ENCODE measurements around the gene MBD3L4. TPM values are rescaled to one million over a fixed set of nuclear protein-coding genes. Genes with fewer than 3 reads are reported as not detected.

Gene MBD3L4
- total and polyA plus RNA-seq, 4 donors: not detected

DNA sequence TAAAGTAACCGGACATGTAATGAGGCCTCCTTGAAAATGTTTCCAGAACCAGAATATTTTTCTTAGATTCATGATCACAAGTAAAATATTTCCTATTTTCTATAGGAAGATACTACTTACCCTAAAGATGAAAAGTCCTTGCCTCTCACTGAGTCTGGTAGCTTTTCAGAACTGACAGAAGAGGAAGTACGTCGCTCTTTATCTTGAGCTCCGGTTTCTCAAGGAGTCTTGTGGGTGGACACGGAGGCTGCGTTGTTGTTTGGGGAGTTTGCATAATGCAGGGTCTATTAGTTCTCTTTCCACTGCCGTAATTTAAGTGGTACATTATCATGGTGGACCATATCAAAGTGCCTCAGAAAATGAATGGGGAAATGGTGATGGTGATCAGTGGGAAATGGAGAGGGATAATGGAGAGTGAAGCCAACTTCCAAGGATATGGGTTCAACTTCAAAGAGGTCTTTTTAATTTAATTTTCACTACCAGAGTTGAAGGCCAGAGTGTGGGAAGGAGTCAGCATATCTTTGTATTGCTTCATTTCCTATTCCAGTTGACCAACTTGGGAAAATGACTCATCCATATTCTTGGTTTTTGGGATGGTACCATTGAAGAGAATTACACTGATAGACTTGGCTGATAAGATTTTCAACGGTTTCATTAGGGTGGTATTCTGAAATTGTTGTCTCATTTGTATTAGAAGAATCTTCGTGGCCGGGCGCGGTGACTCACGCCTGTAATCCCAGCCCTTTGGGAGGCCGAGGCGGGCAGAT lies 42.1 kb downstream of the MBD3L4 start:
- Histone ChIP-seq H3K9me3 (ENCODE audit: control insufficient read depth in 4 of 4, low read length in 3 of 4) (no peaks in the 10 kb centered on the region), H3K36me3 (ENCODE audit: control insufficient read depth in 4 of 4, insufficient read depth in 3 of 4, low read depth in 1 of 4, low read length in 3 of 4) (no peaks in the 10 kb centered on the region), H3K27ac (ENCODE audit: low read depth in 1 of 2, low read length in 2 of 2) (no peak overlapping the region), H3K4me1 (ENCODE audit: control insufficient read depth in 4 of 4, insufficient read depth in 4 of 4, low read length in 3 of 4) (no peaks in the 10 kb centered on the region), H3K4me3 (ENCODE audit: low read depth in 1 of 3, low read length in 3 of 3) (peak overlapping the region in 1 of 3 donors; percentile 6), H3K27me3 (ENCODE audit: control insufficient read depth in 4 of 4, insufficient read depth in 4 of 4, low read length in 3 of 4) (no peaks in the 10 kb centered on the region), H3K9ac (ENCODE audit: low read depth in 1 of 2, low read length in 2 of 2) (no peak overlapping the region)
- DNase-seq (ENCODE audit: low spot score): no peak
- 81% methylated on average over 15 of the region's 15 CpGs for WGBS
- TF ChIP-seq SP1 (IDR thresholded peaks at IDR 0.05) (no peak), RXRA (IDR thresholded peaks at IDR 0.05) (no peak), JUND (IDR thresholded peaks at IDR 0.05) (no peak), HNF4A (conservative IDR thresholded peaks at IDR 0.05) (no peak), TAF1 (conservative IDR thresholded peaks at IDR 0.05) (no peak), FOXA1 (IDR thresholded peaks at IDR 0.05) (no peak), YY1 (IDR thresholded peaks at IDR 0.05) (no peak), RAD21 (IDR thresholded peaks at IDR 0.05) (no peak), FOXA2 (IDR thresholded peaks at IDR 0.05) (no peak), HNF4G (IDR thresholded peaks at IDR 0.05) (no peak), GABPA (IDR thresholded peaks at IDR 0.05 in 1 of 2, conservative IDR thresholded peaks at IDR 0.05 in 1 of 2) (no peak), NR2F2 (IDR thresholded peaks at IDR 0.05) (no peak)
- TF ChIP-seq, protein P1, sequence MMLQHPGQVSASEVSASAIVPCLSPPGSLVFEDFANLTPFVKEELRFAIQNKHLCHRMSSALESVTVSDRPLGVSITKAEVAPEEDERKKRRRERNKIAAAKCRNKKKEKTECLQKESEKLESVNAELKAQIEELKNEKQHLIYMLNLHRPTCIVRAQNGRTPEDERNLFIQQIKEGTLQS (IDR thresholded peaks at IDR 0.05): no peak
- TF ChIP-seq, protein P2, sequence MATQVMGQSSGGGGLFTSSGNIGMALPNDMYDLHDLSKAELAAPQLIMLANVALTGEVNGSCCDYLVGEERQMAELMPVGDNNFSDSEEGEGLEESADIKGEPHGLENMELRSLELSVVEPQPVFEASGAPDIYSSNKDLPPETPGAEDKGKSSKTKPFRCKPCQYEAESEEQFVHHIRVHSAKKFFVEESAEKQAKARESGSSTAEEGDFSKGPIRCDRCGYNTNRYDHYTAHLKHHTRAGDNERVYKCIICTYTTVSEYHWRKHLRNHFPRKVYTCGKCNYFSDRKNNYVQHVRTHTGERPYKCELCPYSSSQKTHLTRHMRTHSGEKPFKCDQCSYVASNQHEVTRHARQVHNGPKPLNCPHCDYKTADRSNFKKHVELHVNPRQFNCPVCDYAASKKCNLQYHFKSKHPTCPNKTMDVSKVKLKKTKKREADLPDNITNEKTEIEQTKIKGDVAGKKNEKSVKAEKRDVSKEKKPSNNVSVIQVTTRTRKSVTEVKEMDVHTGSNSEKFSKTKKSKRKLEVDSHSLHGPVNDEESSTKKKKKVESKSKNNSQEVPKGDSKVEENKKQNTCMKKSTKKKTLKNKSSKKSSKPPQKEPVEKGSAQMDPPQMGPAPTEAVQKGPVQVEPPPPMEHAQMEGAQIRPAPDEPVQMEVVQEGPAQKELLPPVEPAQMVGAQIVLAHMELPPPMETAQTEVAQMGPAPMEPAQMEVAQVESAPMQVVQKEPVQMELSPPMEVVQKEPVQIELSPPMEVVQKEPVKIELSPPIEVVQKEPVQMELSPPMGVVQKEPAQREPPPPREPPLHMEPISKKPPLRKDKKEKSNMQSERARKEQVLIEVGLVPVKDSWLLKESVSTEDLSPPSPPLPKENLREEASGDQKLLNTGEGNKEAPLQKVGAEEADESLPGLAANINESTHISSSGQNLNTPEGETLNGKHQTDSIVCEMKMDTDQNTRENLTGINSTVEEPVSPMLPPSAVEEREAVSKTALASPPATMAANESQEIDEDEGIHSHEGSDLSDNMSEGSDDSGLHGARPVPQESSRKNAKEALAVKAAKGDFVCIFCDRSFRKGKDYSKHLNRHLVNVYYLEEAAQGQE (IDR thresholded peaks at IDR 0.05): no peak
- TF ChIP-seq, protein P3, sequence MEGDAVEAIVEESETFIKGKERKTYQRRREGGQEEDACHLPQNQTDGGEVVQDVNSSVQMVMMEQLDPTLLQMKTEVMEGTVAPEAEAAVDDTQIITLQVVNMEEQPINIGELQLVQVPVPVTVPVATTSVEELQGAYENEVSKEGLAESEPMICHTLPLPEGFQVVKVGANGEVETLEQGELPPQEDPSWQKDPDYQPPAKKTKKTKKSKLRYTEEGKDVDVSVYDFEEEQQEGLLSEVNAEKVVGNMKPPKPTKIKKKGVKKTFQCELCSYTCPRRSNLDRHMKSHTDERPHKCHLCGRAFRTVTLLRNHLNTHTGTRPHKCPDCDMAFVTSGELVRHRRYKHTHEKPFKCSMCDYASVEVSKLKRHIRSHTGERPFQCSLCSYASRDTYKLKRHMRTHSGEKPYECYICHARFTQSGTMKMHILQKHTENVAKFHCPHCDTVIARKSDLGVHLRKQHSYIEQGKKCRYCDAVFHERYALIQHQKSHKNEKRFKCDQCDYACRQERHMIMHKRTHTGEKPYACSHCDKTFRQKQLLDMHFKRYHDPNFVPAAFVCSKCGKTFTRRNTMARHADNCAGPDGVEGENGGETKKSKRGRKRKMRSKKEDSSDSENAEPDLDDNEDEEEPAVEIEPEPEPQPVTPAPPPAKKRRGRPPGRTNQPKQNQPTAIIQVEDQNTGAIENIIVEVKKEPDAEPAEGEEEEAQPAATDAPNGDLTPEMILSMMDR (IDR thresholded peaks at IDR 0.05; ENCODE audit: low read depth, low read length, missing input control): no peak

DNA sequence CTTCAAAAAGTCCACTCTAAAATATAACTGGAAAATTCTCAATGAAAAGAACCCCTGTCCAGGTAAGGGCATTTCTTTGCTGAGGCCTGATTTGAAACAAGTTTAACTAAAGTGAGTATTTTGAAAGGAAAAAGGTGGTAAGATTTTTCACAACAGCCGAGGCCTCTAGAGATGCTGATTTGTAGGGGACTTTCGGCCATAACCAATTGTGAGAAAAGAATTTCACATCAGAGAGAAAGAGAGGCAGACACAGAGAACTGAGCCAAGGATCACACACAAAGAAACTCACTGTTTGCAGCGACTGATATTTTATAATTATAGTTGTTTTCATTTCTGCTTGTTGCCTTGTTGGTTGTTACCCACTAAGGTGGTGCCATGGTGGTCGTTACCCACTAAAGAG lies 43.2 kb downstream of the MBD3L4 start:
- Histone ChIP-seq H3K4me1 (ENCODE audit: control insufficient read depth in 4 of 4, insufficient read depth in 4 of 4, low read length in 3 of 4) (no peaks in the 10 kb centered on the region), H3K27ac (ENCODE audit: low read depth in 1 of 2, low read length in 2 of 2) (no peak overlapping the region), H3K36me3 (ENCODE audit: control insufficient read depth in 4 of 4, insufficient read depth in 3 of 4, low read depth in 1 of 4, low read length in 3 of 4) (no peaks in the 10 kb centered on the region), H3K4me3 (ENCODE audit: low read depth in 1 of 3, low read length in 3 of 3) (no peak overlapping the region), H3K27me3 (ENCODE audit: control insufficient read depth in 4 of 4, insufficient read depth in 4 of 4, low read length in 3 of 4) (no peaks in the 10 kb centered on the region), H3K9ac (ENCODE audit: low read depth in 1 of 2, low read length in 2 of 2) (no peak overlapping the region), H3K9me3 (ENCODE audit: control insufficient read depth in 4 of 4, low read length in 3 of 4) (no peaks in the 10 kb centered on the region)
- WGBS: 56% methylated on average over 4 of the region's 4 CpGs
- no peak for TF ChIP-seq TAF1 (conservative IDR thresholded peaks at IDR 0.05)
- TF ChIP-seq, protein P1 (IDR thresholded peaks at IDR 0.05): no peak
- TF ChIP-seq SP1 (IDR thresholded peaks at IDR 0.05): no peak
- no peak for TF ChIP-seq RXRA (IDR thresholded peaks at IDR 0.05)
- TF ChIP-seq, protein P2 (IDR thresholded peaks at IDR 0.05): no peak
- DNase-seq (ENCODE audit: low spot score): no peak

All from liver (tissue), 9 donors.